ENCODE results near the gene CCIN.
A peak's percentile ranks its signal among the peaks of the same experiment; 100 is the strongest.
"Not testable (repeated sequence)": the region's sequence is repeated elsewhere in the genome, so short reads cannot be mapped to it uniquely, and the experiment has no call there.

Gene CCIN

DNA sequence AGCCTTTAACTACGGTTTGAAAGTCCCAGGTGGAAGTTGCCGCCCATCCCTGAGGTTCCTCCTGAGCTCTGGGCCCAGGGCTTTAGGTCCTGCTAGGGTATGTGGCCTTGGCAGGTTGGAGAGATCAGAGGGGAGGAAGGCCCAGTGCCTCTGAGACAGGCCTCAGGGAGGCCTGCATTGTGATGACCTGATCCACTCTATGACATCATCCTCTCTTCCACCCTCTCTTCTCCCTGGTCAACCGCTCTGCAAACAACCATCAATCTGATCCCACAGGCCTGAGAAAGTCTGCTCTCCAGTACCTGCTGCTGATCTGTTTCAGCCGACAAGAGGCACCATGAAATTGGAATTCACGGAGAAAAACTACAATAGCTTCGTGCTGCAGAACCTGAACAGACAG is at the start of gene CCIN:
CCIN (plus strand) TSS at position 223 of the 400 bp plus-strand sequence; CDS start at position 338, 115 bp downstream.
- no peak for DNase-seq (ENCODE audit: low spot score)

GRCh38 chr9:36119476-36119875 is 49.7 kb upstream of the CCIN start:
- no peak for DNase-seq (ENCODE audit: low spot score)

DNA sequence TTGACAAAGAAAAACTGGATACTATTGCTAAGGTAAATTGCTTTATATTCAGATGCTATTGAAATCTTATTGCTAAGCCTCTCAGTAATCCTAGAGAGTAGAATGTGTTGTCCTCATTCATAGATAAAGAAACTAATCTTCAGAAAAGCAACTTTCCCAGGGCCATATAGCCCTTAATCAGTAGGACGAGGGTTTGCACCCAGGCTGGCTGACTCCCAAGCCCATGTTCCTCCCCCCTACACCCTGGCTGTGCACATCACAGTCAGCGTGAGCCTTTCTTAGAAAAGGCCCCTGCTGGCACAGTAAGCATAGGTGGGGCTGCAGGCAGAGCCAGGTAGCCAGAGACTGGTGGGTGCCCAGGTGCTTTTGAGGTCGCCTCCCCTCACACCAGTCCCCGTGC is 48.5 kb upstream of the CCIN start:
- DNase-seq (ENCODE audit: low spot score) = no peak

DNA sequence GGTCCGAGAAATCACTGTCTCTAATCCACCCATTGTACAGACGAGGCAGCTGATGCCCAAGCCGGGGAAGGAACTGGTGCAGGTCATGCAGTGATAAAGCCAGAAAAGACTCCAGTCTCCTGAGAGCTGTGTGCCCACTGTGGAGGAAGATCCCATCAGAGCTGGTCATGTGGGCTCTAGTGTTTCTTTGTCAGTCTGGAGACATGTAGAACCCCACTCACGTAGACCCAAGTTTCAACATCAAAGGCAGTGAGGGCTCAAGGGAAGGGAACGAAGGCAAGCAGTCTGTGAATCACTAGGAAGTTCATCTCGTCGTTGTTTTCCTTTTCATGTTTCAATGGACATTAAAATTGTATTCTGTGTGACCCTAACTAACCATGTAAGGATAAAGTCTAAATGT is 47.2 kb upstream of the CCIN start:
- DNase-seq (ENCODE audit: low spot score) = no peak

- DNase-seq (ENCODE audit: low spot score) = no peak
These were observed 45.7 kb upstream of the CCIN start for GRCh38 chr9:36123515-36123914.

GRCh38 chr9:36125062-36125855 is 43.9 kb upstream of the CCIN start:
- DNase-seq (ENCODE audit: low spot score) = no peak

DNA sequence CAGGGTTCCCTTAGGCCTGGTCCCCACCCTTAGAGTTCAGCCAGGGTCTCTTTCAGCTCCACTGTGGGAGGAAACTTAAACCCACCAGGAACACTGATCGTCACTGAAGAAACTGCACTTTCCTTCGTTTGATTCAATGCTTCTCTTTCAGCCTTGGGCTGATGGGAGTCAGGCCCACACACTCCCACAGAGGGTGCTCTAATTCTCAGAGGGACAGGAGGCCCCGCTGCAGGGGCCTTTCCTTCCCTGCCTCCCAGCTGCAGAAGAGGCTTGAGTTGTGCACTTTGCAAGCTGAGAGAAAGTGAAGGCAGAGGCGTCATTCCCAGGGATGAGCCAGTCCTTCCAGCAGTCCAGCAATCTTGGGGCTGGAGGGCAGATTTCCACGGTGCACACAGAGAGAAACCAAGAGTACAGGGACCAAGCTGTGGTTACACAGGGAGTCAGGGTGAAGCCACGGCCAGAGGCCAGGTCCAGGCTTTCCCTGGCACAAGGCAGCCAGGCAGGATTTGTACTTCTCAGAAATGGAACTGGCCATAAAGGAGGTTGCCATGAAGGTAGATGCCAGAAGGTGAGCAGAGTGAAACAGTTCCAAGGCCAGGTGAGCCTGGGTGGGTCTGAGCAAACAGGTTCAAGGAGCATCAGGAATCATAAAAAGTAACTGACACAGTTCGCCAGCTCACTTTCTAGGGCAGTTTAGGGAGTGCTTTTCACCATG is 43.0 kb upstream of the CCIN start:
- DNase-seq (ENCODE audit: low spot score) = no peak

- DNase-seq (ENCODE audit: low spot score) = no peak
These were observed 41.4 kb upstream of the CCIN start for GRCh38 chr9:36127652-36128244.

GRCh38 chr9:36128349-36128748 is 40.8 kb upstream of the CCIN start:
- DNase-seq (ENCODE audit: low spot score) = no peak

GRCh38 chr9:36129139-36129538 is 40.0 kb upstream of the CCIN start:
- DNase-seq (ENCODE audit: low spot score) = no peak

GRCh38 chr9:36131666-36132065 is 37.5 kb upstream of the CCIN start:
- DNase-seq (ENCODE audit: low spot score) = not testable (repeated sequence)

GRCh38 chr9:36132086-36132485 is 37.1 kb upstream of the CCIN start:
- no peak for DNase-seq (ENCODE audit: low spot score)

- no peak for DNase-seq (ENCODE audit: low spot score)
These were observed 34.3 kb upstream of the CCIN start for GRCh38 chr9:36134761-36135505.

GRCh38 chr9:36135741-36136271 is 33.4 kb upstream of the CCIN start:
- no peak for DNase-seq (ENCODE audit: low spot score)

DNA sequence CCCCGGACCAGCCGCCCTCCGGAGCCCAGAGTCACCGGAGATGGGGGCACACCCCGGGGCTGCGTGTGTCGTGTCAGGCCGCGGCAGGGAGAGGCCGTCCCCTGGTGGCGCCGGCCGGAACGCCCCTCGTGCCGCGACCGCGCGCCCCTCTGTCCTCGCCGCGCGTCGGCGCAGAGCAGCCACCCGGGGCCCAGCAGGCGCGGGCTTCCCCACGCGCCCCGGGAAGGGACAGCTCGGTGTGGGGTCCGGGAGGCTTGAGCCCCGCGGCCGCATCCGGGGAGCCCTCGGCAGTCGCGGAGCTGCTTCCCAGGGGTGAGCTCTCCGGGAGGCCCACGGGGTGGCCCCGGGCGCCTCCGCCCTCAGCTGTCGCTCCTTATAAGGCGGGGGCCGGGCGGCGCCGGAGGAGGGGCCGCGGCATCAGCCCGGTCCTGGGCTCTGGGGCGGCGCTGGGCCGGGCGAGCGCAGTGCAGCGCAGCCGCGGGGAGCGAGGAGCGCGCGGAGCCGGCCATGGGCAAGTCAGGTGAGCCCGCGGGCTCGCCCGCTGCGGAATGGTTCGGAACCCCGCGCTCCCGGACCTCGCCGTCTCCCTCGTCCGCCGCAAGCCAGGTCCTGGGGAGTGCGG is 32.8 kb upstream of the CCIN start, which contains the start of gene GLIPR2:
GLIPR2 (plus strand) TSS at position 462 of the 622 bp plus-strand sequence; CDS start at position 508, 46 bp downstream.
- peak; percentile 74 for DNase-seq (ENCODE audit: low spot score)

DNA sequence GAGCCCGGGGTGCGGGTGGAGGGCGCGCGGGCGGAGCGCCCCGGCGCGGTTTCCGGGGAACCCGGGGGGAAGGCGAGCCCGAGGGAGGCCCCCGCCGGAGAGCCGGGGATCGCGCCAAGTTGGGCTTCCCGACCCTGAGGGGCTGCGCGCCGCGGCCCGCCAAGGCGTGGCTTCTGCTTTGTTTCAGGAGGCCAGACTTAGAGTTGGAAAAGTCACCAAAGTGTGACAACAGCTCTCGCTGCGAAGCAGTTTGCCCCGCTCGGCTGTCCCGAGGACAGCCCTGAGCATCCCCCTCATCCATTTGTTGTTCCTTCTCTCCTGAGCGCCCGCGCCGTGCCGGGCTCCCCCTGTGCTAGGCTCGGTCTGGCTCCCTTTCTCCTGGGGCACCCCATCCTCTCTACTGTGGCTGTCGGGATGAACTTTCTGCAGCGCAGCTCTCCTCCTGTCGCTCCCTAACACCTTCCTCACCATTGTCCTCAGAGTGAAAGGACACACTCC is 32.2 kb upstream of the CCIN start:
- DNase-seq (ENCODE audit: low spot score) = no peak

DNA sequence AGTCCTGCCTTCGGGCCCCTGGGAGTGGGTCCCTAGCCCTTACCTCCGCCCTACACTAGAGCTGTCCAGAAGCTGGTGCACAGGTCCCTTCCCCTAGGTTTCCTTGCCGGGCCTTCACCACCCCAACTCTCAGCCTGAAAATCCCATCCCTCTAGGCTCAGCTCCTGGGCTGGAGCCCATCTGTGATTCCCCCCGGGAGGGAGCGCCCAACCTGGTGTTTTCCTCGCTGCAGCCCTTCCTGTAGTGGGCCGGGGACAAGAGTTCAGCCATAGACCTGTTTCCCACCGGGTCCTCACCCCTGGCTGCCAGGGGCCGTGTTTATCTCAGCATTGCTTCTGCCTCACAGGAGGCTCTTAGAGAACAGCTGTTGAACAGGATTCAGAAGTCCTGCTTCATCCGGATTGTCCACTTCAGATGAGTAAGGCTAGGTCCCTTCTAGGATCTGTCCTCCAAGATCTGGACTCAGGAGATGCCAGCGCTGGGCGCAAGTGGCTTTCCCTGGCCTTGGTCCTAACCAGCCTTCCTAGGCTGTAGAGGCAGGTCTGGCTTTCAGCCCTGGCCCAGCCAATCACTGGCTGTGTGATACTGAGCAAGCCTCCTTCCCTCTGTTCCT is 31.7 kb upstream of the CCIN start:
- no peak for DNase-seq (ENCODE audit: low spot score)

DNA sequence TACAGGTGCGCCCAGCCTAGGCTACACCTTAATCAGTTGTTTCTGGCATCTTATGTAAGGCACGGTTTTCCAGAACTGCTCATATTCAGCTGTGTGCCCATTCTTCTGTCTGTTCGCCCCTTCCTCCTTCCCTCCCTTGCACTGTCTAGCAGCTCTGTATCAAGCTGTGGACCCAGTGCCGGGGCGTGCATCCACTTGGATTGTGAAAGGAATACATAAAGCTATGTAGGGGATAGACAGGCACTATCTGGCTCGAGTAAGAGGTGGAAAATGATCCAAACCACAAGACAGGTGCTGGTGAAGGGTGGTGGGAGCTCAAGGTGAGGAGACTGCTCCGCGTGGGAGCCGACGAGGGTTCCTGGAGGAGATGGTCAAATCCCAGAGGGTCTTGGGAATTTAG is 30.7 kb upstream of the CCIN start:
- DNase-seq (ENCODE audit: low spot score) = no peak

DNA sequence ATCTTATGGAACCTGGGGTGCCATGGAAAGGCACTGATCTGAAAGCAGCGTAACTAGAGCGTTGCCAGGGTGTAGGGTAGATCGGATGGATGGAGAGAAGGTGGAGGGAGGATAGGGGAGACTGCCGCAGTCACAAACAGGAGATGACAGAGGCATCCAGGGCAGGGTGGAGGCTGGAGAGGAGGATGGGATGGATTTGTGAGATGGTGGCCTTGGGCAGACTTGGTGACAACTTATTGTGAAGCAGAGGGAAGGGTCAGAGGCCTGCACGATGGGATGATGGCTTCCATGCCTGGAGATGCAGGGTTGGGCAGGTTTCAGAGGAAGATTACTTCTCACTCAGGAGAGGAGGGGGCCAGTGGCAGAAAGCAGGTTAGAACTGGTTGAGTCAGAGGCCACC is 30.3 kb upstream of the CCIN start:
- DNase-seq (ENCODE audit: low spot score) = no peak

DNA sequence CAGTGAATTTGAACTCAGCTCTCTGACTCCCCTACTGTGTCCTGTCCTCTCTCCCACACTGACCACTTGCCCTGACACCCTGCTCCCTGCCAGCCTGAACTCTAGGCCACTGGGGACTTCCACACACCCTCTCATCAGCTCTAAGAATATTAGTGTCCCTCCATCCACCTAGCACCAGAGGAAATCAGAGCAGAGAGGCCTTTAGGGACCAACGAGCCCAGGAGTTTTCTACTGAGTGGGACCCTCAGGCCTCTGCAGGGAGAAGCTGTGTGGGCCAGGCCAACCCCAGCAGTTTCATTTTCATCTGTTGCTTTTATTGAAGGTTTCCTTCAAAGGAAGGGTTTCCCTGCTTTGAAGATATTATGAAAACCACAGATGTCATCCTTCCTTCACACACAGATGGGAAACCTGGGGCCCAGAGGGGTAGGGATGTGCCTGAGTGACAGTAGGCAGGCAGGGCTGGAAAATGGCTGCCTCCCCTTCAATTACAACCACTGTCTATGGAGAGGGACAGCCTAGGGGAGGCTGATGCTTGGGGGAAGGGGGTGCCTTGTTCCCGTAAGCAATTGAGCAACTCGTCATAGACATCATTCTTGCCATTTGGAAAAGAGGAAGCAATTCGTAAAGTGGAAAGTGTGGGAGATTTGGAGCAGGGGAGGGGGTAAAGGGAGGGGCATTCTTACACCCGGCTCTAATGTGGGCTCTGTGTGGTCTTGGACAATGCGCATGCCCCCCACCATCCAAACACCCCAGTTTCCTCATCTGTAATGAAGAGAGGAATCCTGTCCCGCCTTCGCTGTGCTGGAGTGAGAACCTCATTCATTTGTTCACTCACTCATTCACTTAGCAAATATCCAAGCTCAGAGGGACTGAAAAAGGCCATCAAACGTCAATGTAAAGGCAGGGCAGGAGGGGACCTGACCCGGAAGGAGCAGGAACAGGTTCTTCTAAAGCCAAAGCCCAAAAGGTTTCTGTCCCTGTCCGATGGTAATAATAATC is 28.8 kb upstream of the CCIN start:
- no peak for DNase-seq (ENCODE audit: low spot score)
